HuH-7 (cell line): ENCODE measurements around the gene LPCAT1.
"Not testable (repeated sequence)": the region's sequence is repeated elsewhere in the genome, so short reads cannot be mapped to it uniquely, and the experiment has no call there.

Experiments
- DNase-seq: peaks from one replicate; pipeline ENCODE4 v3.0.0; 2011; ENCODE audit warnings: low spot score

The LPCAT1 gene

GRCh38 chr5:1522601-1523479, 920 bp downstream of the LPCAT1 start:
- DNase-seq: no peak

- no peak for DNase-seq
Measured at GRCh38 chr5:1521671-1522600, 1.8 kb downstream of the LPCAT1 start.

GRCh38 chr5:1520791-1521453, 2.8 kb downstream of the LPCAT1 start:
- DNase-seq: no peak

GRCh38 chr5:1519631-1520210, 4.0 kb downstream of the LPCAT1 start:
- no peak for DNase-seq

- DNase-seq: no peak
Measured at GRCh38 chr5:1517838-1518237, 5.9 kb downstream of the LPCAT1 start.

- DNase-seq: no peak
Measured at GRCh38 chr5:1516615-1517601, 6.9 kb downstream of the LPCAT1 start.

GRCh38 chr5:1515921-1516571, 7.7 kb downstream of the LPCAT1 start:
- DNase-seq: no peak

- no peak for DNase-seq
Measured at GRCh38 chr5:1515311-1515920, 8.3 kb downstream of the LPCAT1 start.

GRCh38 chr5:1514819-1515310, 8.9 kb downstream of the LPCAT1 start:
- not testable (repeated sequence) for DNase-seq

- DNase-seq: no peak
Measured at GRCh38 chr5:1514027-1514818, 9.5 kb downstream of the LPCAT1 start.

GRCh38 chr5:1513326-1514026, 10.3 kb downstream of the LPCAT1 start:
- DNase-seq: no peak

- no peak for DNase-seq
Measured at GRCh38 chr5:1512541-1513291, 11.0 kb downstream of the LPCAT1 start.

- DNase-seq: peak; percentile 37
Measured at GRCh38 chr5:1511651-1512540, 11.9 kb downstream of the LPCAT1 start.

- no peak for DNase-seq
Measured at GRCh38 chr5:1511048-1511447, 12.7 kb downstream of the LPCAT1 start.

- no peak for DNase-seq
Measured at GRCh38 chr5:1510631-1511030, 13.1 kb downstream of the LPCAT1 start.

- DNase-seq: no peak
Measured at GRCh38 chr5:1510151-1510561, 13.6 kb downstream of the LPCAT1 start.
